Fibroblast of lung (primary cell): ENCODE measurements around the gene POTEJ.
"Not testable (repeated sequence)": the region's sequence is repeated elsewhere in the genome, so short reads cannot be mapped to it uniquely, and the experiment has no call there.

Experiments
- EZH2 ChIP-seq: IDR thresholded peaks from 2 replicates; pipeline ENCODE4 v1.5.1; 2012; ENCODE audit warnings: low read length, control low read depth, mild to moderate bottlenecking; ENCODE audit errors: missing control alignments
- TF ChIP-seq, protein P1 (sequence below), 2 donors: IDR thresholded peaks in 1 of 2; conservative IDR thresholded peaks in 1 of 2; 1 replicate in 1 of 2; 2 replicates in 1 of 2; pipeline ENCODE4 v1.5.1; 2011 to 2012; ENCODE audit warnings: low read length in 2 of 2, control low read depth in 1 of 2, inconsistent platforms in 1 of 2, low read depth in 1 of 2, mild to moderate bottlenecking in 1 of 2

DNA sequence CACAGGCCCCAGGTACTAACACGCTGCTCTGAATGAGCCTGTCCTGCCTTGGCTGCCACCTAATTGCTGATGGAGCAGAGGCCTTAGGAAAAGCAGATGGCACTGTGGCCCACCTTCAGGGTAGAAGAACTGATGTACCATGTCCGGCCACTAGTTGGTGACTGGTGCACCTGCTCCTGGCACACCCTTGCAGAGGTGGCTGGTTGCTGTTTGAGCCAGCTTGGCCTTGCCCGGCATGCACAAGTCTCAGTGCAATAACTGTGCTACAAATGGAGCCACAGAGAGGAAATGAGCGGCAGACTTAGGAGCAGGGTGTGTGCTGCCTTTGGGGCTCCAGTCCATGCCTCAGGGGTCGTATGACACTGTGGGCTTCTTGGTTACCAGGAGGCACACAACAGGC lies 54.4 kb downstream of the POTEJ start:
- TF ChIP-seq, protein P1, sequence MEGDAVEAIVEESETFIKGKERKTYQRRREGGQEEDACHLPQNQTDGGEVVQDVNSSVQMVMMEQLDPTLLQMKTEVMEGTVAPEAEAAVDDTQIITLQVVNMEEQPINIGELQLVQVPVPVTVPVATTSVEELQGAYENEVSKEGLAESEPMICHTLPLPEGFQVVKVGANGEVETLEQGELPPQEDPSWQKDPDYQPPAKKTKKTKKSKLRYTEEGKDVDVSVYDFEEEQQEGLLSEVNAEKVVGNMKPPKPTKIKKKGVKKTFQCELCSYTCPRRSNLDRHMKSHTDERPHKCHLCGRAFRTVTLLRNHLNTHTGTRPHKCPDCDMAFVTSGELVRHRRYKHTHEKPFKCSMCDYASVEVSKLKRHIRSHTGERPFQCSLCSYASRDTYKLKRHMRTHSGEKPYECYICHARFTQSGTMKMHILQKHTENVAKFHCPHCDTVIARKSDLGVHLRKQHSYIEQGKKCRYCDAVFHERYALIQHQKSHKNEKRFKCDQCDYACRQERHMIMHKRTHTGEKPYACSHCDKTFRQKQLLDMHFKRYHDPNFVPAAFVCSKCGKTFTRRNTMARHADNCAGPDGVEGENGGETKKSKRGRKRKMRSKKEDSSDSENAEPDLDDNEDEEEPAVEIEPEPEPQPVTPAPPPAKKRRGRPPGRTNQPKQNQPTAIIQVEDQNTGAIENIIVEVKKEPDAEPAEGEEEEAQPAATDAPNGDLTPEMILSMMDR (conservative IDR thresholded peaks at IDR 0.05 in 1 of 2, IDR thresholded peaks at IDR 0.05 in 1 of 2; ENCODE audit: low read depth in 1 of 2, low read length in 2 of 2) = not testable (repeated sequence)
- not testable (repeated sequence) for TF ChIP-seq EZH2
